CD4-positive, alpha-beta T cell (primary cell): ENCODE measurements around the gene RNF213. TPM values are rescaled to one million over a fixed set of nuclear protein-coding genes. Genes with fewer than 3 reads are reported as not detected.

Experiments used
- ATAC-seq: fragments of 200-7000 bp; cut with Tn5 transposase; one replicate; pipeline ENCODE4 v1.10.0; 2022; ENCODE audit warnings: mild to moderate bottlenecking; ENCODE audit not compliant: poor library complexity
- CTCF ChIA-PET: fragments of 350-600 bp; sonication (Branson Sonifier 250); formaldehyde crosslinking; loops from one replicate; lab custom pipeline; 2021; ENCODE audit warnings: antibody characterized with exemption, inconsistent platforms; lab: Charles Lee
- POLR2A ChIA-PET: fragments of 350-600 bp; sonication (Branson Sonifier 250); formaldehyde crosslinking; loops from one replicate; lab custom pipeline; 2021; ENCODE audit warnings: antibody characterized with exemption, inconsistent platforms; lab: Charles Lee
- DNase-seq, 14 experiments: peaks; one replicate each; pipeline ENCODE4 v3.0.0-alpha.2; 2013 to 2020; ENCODE audit warnings: mixed read lengths in 2 of 14
- H3K27ac ChIP-seq, 2 donors: one replicate each; pipeline versions ENCODE4 v1.5.1 to v1.7.0; 2013; ENCODE audit warnings: low read length in 2 of 2, low read depth in 1 of 2, mild to moderate bottlenecking in 1 of 2
- H3K27me3 ChIP-seq, 2 experiments: 1 replicate in 1 of 2; 2 replicates in 1 of 2; pipeline versions ENCODE4 v1.6.1 to v1.7.0; 2013; ENCODE audit warnings: low read length in 2 of 2, control low read depth in 1 of 2, mild to moderate bottlenecking in 1 of 2, moderate library complexity in 1 of 2; ENCODE audit not compliant: insufficient read depth in 2 of 2, control insufficient read depth in 1 of 2
- H3K36me3 ChIP-seq: one replicate; pipeline ENCODE4 v1.6.1; 2013; ENCODE audit warnings: low read length, control low read depth; ENCODE audit not compliant: insufficient read depth
- H3K4me1 ChIP-seq: one replicate; pipeline ENCODE4 v1.6.1; 2013; ENCODE audit warnings: low read length, control low read depth; ENCODE audit not compliant: insufficient read depth
- H3K4me3 ChIP-seq: one replicate; pipeline ENCODE4 v1.5.1; 2013; ENCODE audit warnings: mild to moderate bottlenecking, low read length, moderate library complexity
- H3K9me3 ChIP-seq, 2 experiments: 1 replicate in 1 of 2; 2 replicates in 1 of 2; pipeline versions ENCODE4 v1.6.1 to v1.7.0; 2013; ENCODE audit warnings: low read length in 2 of 2, mild to moderate bottlenecking in 2 of 2, control low read depth in 1 of 2, moderate library complexity in 1 of 2; ENCODE audit not compliant: control insufficient read depth in 1 of 2, insufficient read depth in 1 of 2
- H3K27ac Mint-ChIP-seq: one replicate; pipeline ENCODE4 v1.8.0; 2020; ENCODE audit warnings: mixed read lengths
- H3K27me3 Mint-ChIP-seq: one replicate; pipeline ENCODE4 v1.8.0; 2021; ENCODE audit warnings: mixed read lengths
- H3K36me3 Mint-ChIP-seq: one replicate; pipeline ENCODE4 v1.8.0; 2021; ENCODE audit warnings: low read depth, mixed read lengths
- H3K4me1 Mint-ChIP-seq: one replicate; pipeline ENCODE4 v1.8.0; 2021; ENCODE audit warnings: low read depth, mixed read lengths
- H3K4me3 Mint-ChIP-seq: one replicate; pipeline ENCODE4 v1.8.0; 2020; ENCODE audit warnings: mild to moderate bottlenecking, mixed read lengths
- H3K9me3 Mint-ChIP-seq: one replicate; pipeline ENCODE4 v1.8.0; 2020; ENCODE audit warnings: mixed read lengths
- CTCF ChIP-seq: fragments of 200-600 bp; IDR thresholded peaks from one replicate; pipeline ENCODE4 v1.8.0; 2022; ENCODE audit warnings: antibody characterized with exemption, mild to moderate bottlenecking
- intact Hi-C, 2 experiments: fragments of 100-400 bp; cut with DNase I in 1 of 2; cut with micrococcal nuclease in 1 of 2; formaldehyde crosslinking; loops; one replicate each; pipeline versions ENCODE4 v1.15.1 to v1.9.0; 2023 to 2025; cut with DNase I, micrococcal nuclease
- total RNA-seq, 174 experiments: library from RNA in 2 of 174; stranded (reverse) in 2 of 174; gene quantifications; one replicate each; pipeline ENCODE4 v1.2.3 and lab custom pipeline; 2021 to 2026

RNF213 gene
- total RNA-seq, 2 experiments from 2014 or later: 290 to 312 TPM

GRCh38 chr17:80214878-80215210 lies 45.8 kb upstream of the RNF213 start:
- Histone ChIP-seq H3K27me3 (no peaks in the 10 kb centered on the region), H3K4me1 (peaks cover 31% of the 10 kb centered on the region), H3K36me3 (peaks cover 73% of the 10 kb centered on the region), H3K4me3 (no peak overlapping the region), H3K27ac (no peak overlapping the region), H3K9me3 (no peaks in the 10 kb centered on the region)
- no peak for TF ChIP-seq CTCF
- DNase-seq: no peak
- ChIA-PET POLR2A (no interaction called here), CTCF (no interaction called here)
- H3K4me1 Mint-ChIP-seq: peaks cover 33% of the 10 kb centered on the region
- H3K27me3 Mint-ChIP-seq: no peaks in the 10 kb centered on the region
- H3K9me3 Mint-ChIP-seq: no peaks in the 10 kb centered on the region
- H3K27ac Mint-ChIP-seq: no peak overlapping the region
- H3K36me3 Mint-ChIP-seq: peaks cover 81% of the 10 kb centered on the region
- intact Hi-C loops: loop anchor here in 1 of 2 experiments (5.0 kb wide), 1 partner anchor 68 kb away; the partner anchor contains the start of gene EIF4A3
- H3K4me3 Mint-ChIP-seq: no peak overlapping the region
- ATAC-seq: no peak

DNA sequence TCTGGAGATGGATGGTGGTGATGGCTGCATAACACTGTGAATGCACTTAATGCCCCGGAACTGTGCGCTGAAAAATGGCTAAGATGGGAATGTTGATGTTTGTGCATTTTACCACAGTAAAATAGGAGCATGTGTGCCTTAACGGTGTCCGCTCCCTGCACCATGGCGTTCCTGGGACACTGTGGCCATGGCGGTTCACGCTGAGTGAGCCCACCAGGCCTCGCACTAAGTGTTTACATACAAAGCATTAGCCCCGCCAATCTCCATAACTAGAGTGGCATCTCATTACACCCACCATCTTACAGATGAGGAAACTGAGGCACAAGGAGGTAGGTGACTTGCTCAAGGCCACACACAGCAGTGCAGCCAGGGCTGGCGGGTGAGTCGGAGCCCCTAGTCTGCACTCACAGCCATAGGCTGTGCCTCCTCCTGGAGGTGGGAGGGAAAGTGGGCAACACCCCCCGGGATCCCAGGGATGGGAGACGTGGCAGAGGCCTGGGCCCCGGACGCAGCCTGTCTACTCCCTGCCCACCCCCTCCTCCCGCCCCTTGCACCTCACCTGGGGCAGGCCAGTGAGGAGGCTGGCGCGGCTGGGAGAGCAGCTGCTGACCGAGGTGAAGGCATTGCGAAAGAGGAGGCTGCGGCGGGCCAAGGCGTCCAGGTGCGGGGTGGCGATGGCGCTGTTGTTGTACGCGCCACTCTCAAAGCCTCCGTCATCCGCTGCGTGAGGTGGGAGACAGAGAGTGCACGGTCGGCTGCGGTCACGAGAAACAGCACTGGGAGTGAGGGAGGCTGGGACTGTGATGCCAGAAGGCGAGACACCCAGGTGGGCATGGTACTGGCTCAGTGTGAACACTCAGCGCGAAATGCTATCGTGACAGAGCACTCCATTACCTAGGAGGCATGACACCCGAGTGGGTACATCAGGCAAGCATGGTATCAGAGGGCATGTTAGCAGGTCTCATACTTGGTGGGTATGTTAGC lies 43.9 kb upstream of the RNF213 start:
- no peaks in the 10 kb centered on the region for H3K27me3 Mint-ChIP-seq
- no peaks in the 10 kb centered on the region for H3K9me3 Mint-ChIP-seq
- ChIA-PET CTCF (no interaction called here), POLR2A (no interaction called here)
- Histone ChIP-seq H3K4me1 (peaks cover 42% of the 10 kb centered on the region), H3K4me3 (no peak overlapping the region), H3K27me3 (no peaks in the 10 kb centered on the region), H3K36me3 (peaks cover 55% of the 10 kb centered on the region), H3K9me3 (no peaks in the 10 kb centered on the region), H3K27ac (no peak overlapping the region)
- DNase-seq (peak in 1 of 14 experiments; percentile 10), ATAC-seq (no peak)
- peak overlapping the region; percentile 48 for H3K27ac Mint-ChIP-seq
- peaks cover 67% of the 10 kb centered on the region for H3K36me3 Mint-ChIP-seq
- no peak for TF ChIP-seq CTCF
- peaks cover 33% of the 10 kb centered on the region for H3K4me1 Mint-ChIP-seq
- peak overlapping the region; percentile 39 for H3K4me3 Mint-ChIP-seq
- intact Hi-C loops: loop anchor here in 1 of 2 experiments (5.0 kb wide), 1 partner anchor 69 kb away; the partner anchor contains the start of gene EIF4A3

DNA sequence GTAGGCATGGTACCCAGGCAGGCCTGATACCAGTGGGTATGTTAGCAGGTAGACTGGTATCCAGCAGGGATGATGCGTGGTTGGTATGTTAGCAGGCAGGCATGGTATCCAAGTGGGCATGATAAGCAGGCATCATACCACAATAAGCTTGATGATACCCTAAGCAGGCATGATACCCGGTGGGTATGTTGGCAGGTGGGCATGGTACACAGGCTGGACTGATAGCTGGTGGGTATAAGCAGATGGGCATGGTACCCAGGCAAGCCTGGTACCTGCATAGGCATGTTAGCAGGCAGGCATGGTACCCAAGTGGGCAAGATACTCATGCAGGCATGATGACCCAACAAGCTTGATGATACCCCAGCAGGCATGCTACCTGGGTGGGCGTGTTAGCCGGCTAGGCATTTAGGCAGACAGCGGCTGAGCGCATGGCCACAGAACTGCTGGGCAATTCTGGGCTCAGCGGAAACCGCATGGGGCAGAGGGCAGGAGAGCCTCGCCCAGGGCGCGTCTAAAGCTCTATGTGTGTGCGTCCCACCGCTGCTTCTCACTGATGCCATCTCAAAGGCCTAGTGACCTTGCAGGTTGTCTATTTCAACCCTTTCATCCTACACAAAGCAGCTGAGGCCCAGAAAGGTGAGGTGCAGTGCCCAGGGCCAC lies 42.8 kb upstream of the RNF213 start:
- peaks cover 62% of the 10 kb centered on the region for H3K36me3 Mint-ChIP-seq
- H3K9me3 Mint-ChIP-seq: no peaks in the 10 kb centered on the region
- intact Hi-C loops: loop anchor here (2.0 to 5.0 kb wide), 5 partner anchors 21 to 71 kb away; partner anchors contain the start of genes EIF4A3 (in 1 of the 2) and RNF213 (in 1 of the 2)
- H3K4me3 ChIP-seq: no peak overlapping the region
- no peaks in the 10 kb centered on the region for H3K27me3 ChIP-seq
- peak overlapping the region; percentile 93 for H3K27ac Mint-ChIP-seq
- no peaks in the 10 kb centered on the region for H3K9me3 ChIP-seq
- no peak overlapping the region for H3K27ac ChIP-seq
- peaks cover 42% of the 10 kb centered on the region for H3K4me1 ChIP-seq
- H3K4me1 Mint-ChIP-seq: peaks cover 37% of the 10 kb centered on the region
- H3K36me3 ChIP-seq: peaks cover 45% of the 10 kb centered on the region
- H3K4me3 Mint-ChIP-seq: peak overlapping the region; percentile 39
- no peak for ATAC-seq
- ChIA-PET POLR2A (no interaction called here), CTCF (no interaction called here)
- no peak for TF ChIP-seq CTCF
- DNase-seq: peak in 1 of 14 experiments; percentile 13
- H3K27me3 Mint-ChIP-seq: no peaks in the 10 kb centered on the region
